SK-N-MC (cell line): ENCODE data around the gene RAMP1.

Experiments
- DNase-seq: peaks from one replicate; pipeline ENCODE4 v3.0.0-alpha.2; 2011; ENCODE audit warnings: low read depth, low spot score
- H3K27ac ChIP-seq: fragments of 200-600 bp; sonication (generic); 2 replicates; pipeline ENCODE4 v1.5.1; 2016; ENCODE audit warnings: mixed run types
- H3K36me3 ChIP-seq: fragments of 200-600 bp; sonication (generic); 2 replicates; pipeline ENCODE4 v1.6.1; 2017; ENCODE audit warnings: antibody characterized with exemption, low read length, mixed read lengths; ENCODE audit not compliant: insufficient read depth
- H3K4me3 ChIP-seq: fragments of 200-600 bp; sonication (generic); 2 replicates; pipeline ENCODE4 v1.5.1; 2016
- H3K9ac ChIP-seq: fragments of 200-600 bp; sonication (generic); 2 replicates; pipeline ENCODE4 v1.8.0; 2017; ENCODE audit warnings: mixed run types, mixed read lengths; ENCODE audit not compliant: insufficient read length
- H3K9me3 ChIP-seq: fragments of 200-600 bp; sonication (generic); 2 replicates; pipeline ENCODE4 v1.6.1; 2017; ENCODE audit warnings: low read depth, mild to moderate bottlenecking, antibody characterized with exemption, low read length, moderate library complexity, mixed read lengths
- EZH2 ChIP-seq: fragments of 200-600 bp; sonication (generic); IDR thresholded peaks from one replicate; pipeline ENCODE4 v1.6.1; 2017; ENCODE audit warnings: antibody characterized with exemption
- FOXP2 ChIP-seq: optimal IDR thresholded peaks from 2 replicates; pipeline ENCODE3; 2011; ENCODE audit warnings: mild to moderate bottlenecking, moderate library complexity; ENCODE audit not compliant: insufficient read depth; ENCODE audit errors: extremely low read length, control extremely low read depth
- POLR2AphosphoS5 ChIP-seq: IDR thresholded peaks from 2 replicates; pipeline ENCODE4 v1.6.1; 2012; ENCODE audit warnings: mild to moderate bottlenecking, low read depth, low read length, borderline replicate concordance

Gene RAMP1

GRCh38 chr2:237932731-237933131 is 73.3 kb downstream of the RAMP1 start:
- H3K27ac ChIP-seq: peak overlapping the region; percentile 60
- no peak overlapping the region for H3K4me3 ChIP-seq
- DNase-seq: no peak
- no peak overlapping the region for H3K9ac ChIP-seq
- no peaks in the 10 kb centered on the region for H3K36me3 ChIP-seq
- H3K9me3 ChIP-seq: no peaks in the 10 kb centered on the region
- TF ChIP-seq EZH2: no peak
- no peak for TF ChIP-seq FOXP2
- TF ChIP-seq POLR2AphosphoS5: no peak

GRCh38 chr2:237934186-237934585 is 74.8 kb downstream of the RAMP1 start:
- Histone ChIP-seq H3K4me3 (no peak overlapping the region), H3K27ac (no peak overlapping the region), H3K36me3 (no peaks in the 10 kb centered on the region), H3K9me3 (no peaks in the 10 kb centered on the region), H3K9ac (no peak overlapping the region)
- DNase-seq: no peak
- no peak for TF ChIP-seq FOXP2
- no peak for TF ChIP-seq EZH2
- no peak for TF ChIP-seq POLR2AphosphoS5

GRCh38 chr2:237935740-237936452 is 76.5 kb downstream of the RAMP1 start:
- DNase-seq: no peak
- Histone ChIP-seq H3K9me3 (no peaks in the 10 kb centered on the region), H3K4me3 (no peak overlapping the region), H3K36me3 (no peaks in the 10 kb centered on the region), H3K9ac (no peak overlapping the region), H3K27ac (no peak overlapping the region)
- no peak for TF ChIP-seq FOXP2

GRCh38 chr2:237939251-237939650 is 79.8 kb downstream of the RAMP1 start:
- TF ChIP-seq POLR2AphosphoS5 (no peak), EZH2 (no peak), FOXP2 (no peak)
- H3K9ac ChIP-seq: no peak overlapping the region
- no peaks in the 10 kb centered on the region for H3K9me3 ChIP-seq
- DNase-seq: no peak
- H3K4me3 ChIP-seq: no peak overlapping the region
- H3K36me3 ChIP-seq: no peaks in the 10 kb centered on the region; the same call in 1 of the 2 replicates
- H3K27ac ChIP-seq: peak overlapping the region; percentile 52; the same call in 1 of the 2 replicates

GRCh38 chr2:237940828-237941227 is 81.4 kb downstream of the RAMP1 start:
- no peak overlapping the region for H3K4me3 ChIP-seq
- no peak overlapping the region for H3K27ac ChIP-seq
- H3K9me3 ChIP-seq: no peaks in the 10 kb centered on the region
- no peaks in the 10 kb centered on the region; the same call in 1 of the 2 replicates for H3K36me3 ChIP-seq
- DNase-seq: no peak
- no peak overlapping the region for H3K9ac ChIP-seq
- TF ChIP-seq POLR2AphosphoS5 (no peak), EZH2 (no peak), FOXP2 (no peak)

GRCh38 chr2:237941239-237941638 is 81.8 kb downstream of the RAMP1 start:
- no peak for DNase-seq
- no peak overlapping the region for H3K9ac ChIP-seq
- H3K4me3 ChIP-seq: no peak overlapping the region
- peak overlapping the region; percentile 4; the same call in 1 of the 2 replicates for H3K27ac ChIP-seq
- TF ChIP-seq EZH2 (no peak), POLR2AphosphoS5 (no peak), FOXP2 (no peak)
- H3K9me3 ChIP-seq: no peaks in the 10 kb centered on the region
- H3K36me3 ChIP-seq: no peaks in the 10 kb centered on the region; the same call in 1 of the 2 replicates

- H3K36me3 ChIP-seq: no peaks in the 10 kb centered on the region; the same call in 1 of the 2 replicates
- TF ChIP-seq FOXP2 (no peak), EZH2 (no peak), POLR2AphosphoS5 (no peak)
- no peak for DNase-seq
Observed at GRCh38 chr2:237942513-237942899, 83.1 kb downstream of the RAMP1 start.

GRCh38 chr2:237943395-237944094 is 84.1 kb downstream of the RAMP1 start:
- no peaks in the 10 kb centered on the region; the same call in 1 of the 2 replicates for H3K36me3 ChIP-seq
- H3K27ac ChIP-seq: no peak overlapping the region
- H3K4me3 ChIP-seq: no peak overlapping the region
- no peak for TF ChIP-seq EZH2
- TF ChIP-seq POLR2AphosphoS5: no peak
- TF ChIP-seq FOXP2: no peak
- H3K9ac ChIP-seq: no peak overlapping the region
- H3K9me3 ChIP-seq: no peaks in the 10 kb centered on the region
- no peak for DNase-seq

More at GRCh38 chr2:237942513-237942899, 83.1 kb downstream of the RAMP1 start:
- no peak overlapping the region for H3K9ac ChIP-seq
- H3K9me3 ChIP-seq: no peaks in the 10 kb centered on the region
- H3K27ac ChIP-seq: 0 out of 2 replicates have a peak overlapping the region, but pooled peaks have one; percentile 51
- no peak overlapping the region for H3K4me3 ChIP-seq
